Stimulated activated CD8-positive, alpha-beta memory T cell treated with anti-CD3 and anti-CD28 coated beads, Interleukin-7, amount 100 ng/mL, for 48 hours (primary cell): ENCODE measurements around the gene THSD7B.

Experiments used
- DNase-seq, 2 donors: peaks; one replicate each; pipeline ENCODE4 v3.0.0-alpha.2; 2020; ENCODE audit warnings: low read depth in 1 of 2; ENCODE audit errors: extremely low read depth in 1 of 2

The THSD7B gene

GRCh38 chr2:137192366-137193310 lies 427.3 kb downstream of the THSD7B start:
- DNase-seq: no peak

GRCh38 chr2:137193401-137193800 lies 428.1 kb downstream of the THSD7B start:
- DNase-seq: no peak

- DNase-seq: no peak
These were observed 428.8 kb downstream of the THSD7B start for GRCh38 chr2:137194111-137194510.

- no peak for DNase-seq
These were observed 434.4 kb downstream of the THSD7B start for GRCh38 chr2:137199751-137200150.

- no peak for DNase-seq
These were observed 437.0 kb downstream of the THSD7B start for GRCh38 chr2:137202318-137202717.

GRCh38 chr2:137205324-137205723 lies 440.0 kb downstream of the THSD7B start:
- no peak for DNase-seq

GRCh38 chr2:137206069-137206468 lies 440.7 kb downstream of the THSD7B start:
- DNase-seq: no peak

- no peak for DNase-seq
These were observed 441.7 kb downstream of the THSD7B start for GRCh38 chr2:137207030-137207429.

- no peak for DNase-seq
These were observed 443.1 kb downstream of the THSD7B start for GRCh38 chr2:137208431-137208891.

- no peak for DNase-seq
These were observed 444.7 kb downstream of the THSD7B start for GRCh38 chr2:137210039-137210438.

GRCh38 chr2:137211761-137212160 lies 446.4 kb downstream of the THSD7B start:
- DNase-seq: no peak

GRCh38 chr2:137220438-137220993 lies 455.2 kb downstream of the THSD7B start:
- DNase-seq: no peak

- DNase-seq: no peak
These were observed 456.6 kb downstream of the THSD7B start for GRCh38 chr2:137221797-137222492.

- no peak for DNase-seq
These were observed 458.4 kb downstream of the THSD7B start for GRCh38 chr2:137223722-137224121.

GRCh38 chr2:137228566-137228965 lies 463.2 kb downstream of the THSD7B start:
- DNase-seq: no peak

GRCh38 chr2:137229834-137230233 lies 464.5 kb downstream of the THSD7B start:
- DNase-seq: no peak

- DNase-seq: no peak
These were observed 466.3 kb downstream of the THSD7B start for GRCh38 chr2:137231628-137232027.

- DNase-seq: no peak
These were observed 466.7 kb downstream of the THSD7B start for GRCh38 chr2:137232076-137232475.

- no peak for DNase-seq
These were observed 467.7 kb downstream of the THSD7B start for GRCh38 chr2:137233091-137233490.

GRCh38 chr2:137237055-137237454 lies 471.7 kb downstream of the THSD7B start:
- DNase-seq: no peak

- no peak for DNase-seq
These were observed 472.7 kb downstream of the THSD7B start for GRCh38 chr2:137238065-137238464.
